ENCODE data around the gene BAD. TPM values are rescaled to one million over a fixed set of nuclear protein-coding genes. Genes with fewer than 3 reads are reported as not detected.

The BAD gene
- total and polyA plus RNA-seq, 2 of the 13 experiments (the other 11 are each of a cell fraction or from before 2014, with no cell fraction given), result 17.9 to 28.5 TPM

GRCh38 chr11:64225608-64226506 lies 58.6 kb downstream of the BAD start, which contains the start of the genes NUDT22 and TRPT1 (continued):
- peak; percentile 66; the same call in 1 of the 2 replicates for TF ChIP-seq ZNF703 (CRISPR knock-in tag; IDR thresholded peaks at IDR 0.05; ENCODE audit: borderline replicate concordance)
- no peak for TF ChIP-seq ZBTB3 (CRISPR knock-in tag; IDR thresholded peaks at IDR 0.05; ENCODE audit: borderline replicate concordance, low read depth)
- TF ChIP-seq DZIP1 (CRISPR knock-in tag; IDR thresholded peaks at IDR 0.05), result no peak
- TF ChIP-seq ATF3 (CRISPR knock-in tag; IDR thresholded peaks at IDR 0.05), result no peak
- TF ChIP-seq SALL1 (CRISPR knock-in tag; IDR thresholded peaks at IDR 0.05), result peak; percentile 71; the same call in 1 of the 2 replicates
- no peak for TF ChIP-seq ZNF670 (CRISPR knock-in tag; IDR thresholded peaks at IDR 0.05; ENCODE audit: borderline replicate concordance)
- TF ChIP-seq GATA4 (IDR thresholded peaks at IDR 0.05; ENCODE audit: borderline replicate concordance, low read depth), result peak; percentile 45; the same call in 1 of the 2 replicates
- TF ChIP-seq ZNF3 (CRISPR knock-in tag; IDR thresholded peaks at IDR 0.05), result no peak
- TF ChIP-seq ZSCAN12 (CRISPR knock-in tag; IDR thresholded peaks at IDR 0.05), result no peak
- TF ChIP-seq PAX8 (CRISPR knock-in tag; IDR thresholded peaks at IDR 0.05; ENCODE audit: borderline replicate concordance), result no peak
- no peak for TF ChIP-seq GZF1 (CRISPR knock-in tag; IDR thresholded peaks at IDR 0.05)
- TF ChIP-seq HOXA7 (CRISPR knock-in tag; IDR thresholded peaks at IDR 0.05), result no peak
- TF ChIP-seq U2AF1 (optimal IDR thresholded peaks at IDR 0.05; ENCODE audit: low read depth, low read length), result peak; percentile 38
- TF ChIP-seq SKI (IDR thresholded peaks at IDR 0.05; ENCODE audit: partially characterized antibody), result peak; percentile 19
- TF ChIP-seq POLR2AphosphoS5 (IDR thresholded peaks at IDR 0.05; ENCODE audit: low read depth, low read length), result peak; percentile 82
- TF ChIP-seq ATF4 (CRISPR knock-in tag; IDR thresholded peaks at IDR 0.05), result no peak
- TF ChIP-seq SRSF9 (IDR thresholded peaks at IDR 0.05; ENCODE audit: borderline replicate concordance, insufficient read depth, low read depth, low read length, poor library complexity, severe bottlenecking), result no peak
- TF ChIP-seq FIP1L1 (IDR thresholded peaks at IDR 0.05; ENCODE audit: borderline replicate concordance, insufficient read depth, low read depth, low read length), result no peak
- no peak for TF ChIP-seq ZNF367 (CRISPR knock-in tag; IDR thresholded peaks at IDR 0.05; ENCODE audit: borderline replicate concordance)
- TF ChIP-seq HDAC6 (IDR thresholded peaks at IDR 0.05; ENCODE audit: low read depth, low read length), result no peak
- peak; percentile 68; the same call in 1 of the 2 replicates for TF ChIP-seq ZNF691 (CRISPR knock-in tag; IDR thresholded peaks at IDR 0.05; ENCODE audit: borderline replicate concordance, low read depth)
- TF ChIP-seq ZNF607 (CRISPR knock-in tag; IDR thresholded peaks at IDR 0.05; ENCODE audit: borderline replicate concordance), result 0 out of 2 replicates have a peak, but pooled peaks have one; percentile 52
- TF ChIP-seq ZFP36L1 (CRISPR knock-in tag; IDR thresholded peaks at IDR 0.05), result peak; percentile 48; the same call in 1 of the 2 replicates
- no peak for TF ChIP-seq PITX1 (CRISPR knock-in tag; IDR thresholded peaks at IDR 0.05)
- TF ChIP-seq SMAD3 (CRISPR knock-in tag; IDR thresholded peaks at IDR 0.05), result 0 out of 2 replicates have a peak, but pooled peaks have one; percentile 41
